ENCODE results near the gene FGF1.

Gene FGF1

GRCh38 chr5:142547445-142548380 lies 138.2 kb downstream of the FGF1 start:
- TF ChIP-seq ZFP3 (CRISPR knock-in tag; IDR thresholded peaks at IDR 0.05): peak; percentile 81; the same call in 1 of the 2 replicates
- TF ChIP-seq RARB (CRISPR knock-in tag; IDR thresholded peaks at IDR 0.05): no peak
- TF ChIP-seq ISL1 (CRISPR knock-in tag; IDR thresholded peaks at IDR 0.05): peak; percentile 94
- no peak for TF ChIP-seq CSRNP3 (CRISPR knock-in tag; IDR thresholded peaks at IDR 0.05)
- TF ChIP-seq ESRRG (CRISPR knock-in tag; IDR thresholded peaks at IDR 0.05): no peak
- TF ChIP-seq, protein P1, sequence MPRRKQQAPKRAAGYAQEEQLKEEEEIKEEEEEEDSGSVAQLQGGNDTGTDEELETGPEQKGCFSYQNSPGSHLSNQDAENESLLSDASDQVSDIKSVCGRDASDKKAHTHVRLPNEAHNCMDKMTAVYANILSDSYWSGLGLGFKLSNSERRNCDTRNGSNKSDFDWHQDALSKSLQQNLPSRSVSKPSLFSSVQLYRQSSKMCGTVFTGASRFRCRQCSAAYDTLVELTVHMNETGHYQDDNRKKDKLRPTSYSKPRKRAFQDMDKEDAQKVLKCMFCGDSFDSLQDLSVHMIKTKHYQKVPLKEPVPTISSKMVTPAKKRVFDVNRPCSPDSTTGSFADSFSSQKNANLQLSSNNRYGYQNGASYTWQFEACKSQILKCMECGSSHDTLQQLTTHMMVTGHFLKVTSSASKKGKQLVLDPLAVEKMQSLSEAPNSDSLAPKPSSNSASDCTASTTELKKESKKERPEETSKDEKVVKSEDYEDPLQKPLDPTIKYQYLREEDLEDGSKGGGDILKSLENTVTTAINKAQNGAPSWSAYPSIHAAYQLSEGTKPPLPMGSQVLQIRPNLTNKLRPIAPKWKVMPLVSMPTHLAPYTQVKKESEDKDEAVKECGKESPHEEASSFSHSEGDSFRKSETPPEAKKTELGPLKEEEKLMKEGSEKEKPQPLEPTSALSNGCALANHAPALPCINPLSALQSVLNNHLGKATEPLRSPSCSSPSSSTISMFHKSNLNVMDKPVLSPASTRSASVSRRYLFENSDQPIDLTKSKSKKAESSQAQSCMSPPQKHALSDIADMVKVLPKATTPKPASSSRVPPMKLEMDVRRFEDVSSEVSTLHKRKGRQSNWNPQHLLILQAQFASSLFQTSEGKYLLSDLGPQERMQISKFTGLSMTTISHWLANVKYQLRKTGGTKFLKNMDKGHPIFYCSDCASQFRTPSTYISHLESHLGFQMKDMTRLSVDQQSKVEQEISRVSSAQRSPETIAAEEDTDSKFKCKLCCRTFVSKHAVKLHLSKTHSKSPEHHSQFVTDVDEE (CRISPR knock-in tag; IDR thresholded peaks at IDR 0.05): no peak
- TF ChIP-seq ARNTL (CRISPR knock-in tag; IDR thresholded peaks at IDR 0.05; ENCODE audit: borderline replicate concordance, low read depth): no peak
- no peak for TF ChIP-seq TOX (CRISPR knock-in tag; IDR thresholded peaks at IDR 0.05; ENCODE audit: borderline replicate concordance)
- TF ChIP-seq ZNF565 (CRISPR knock-in tag; conservative IDR thresholded peaks at IDR 0.05; ENCODE audit: low read depth): no peak
- peak; percentile 94 for TF ChIP-seq ZNF8 (CRISPR knock-in tag; IDR thresholded peaks at IDR 0.05)
- TF ChIP-seq SNAI2 (CRISPR knock-in tag; IDR thresholded peaks at IDR 0.05): 0 out of 2 replicates have a peak, but pooled peaks have one; percentile 17
- no peak for TF ChIP-seq CSDC2 (CRISPR knock-in tag; IDR thresholded peaks at IDR 0.05)
- no peak for TF ChIP-seq OSR1 (CRISPR knock-in tag; IDR thresholded peaks at IDR 0.05)
- 0 out of 2 replicates have a peak, but pooled peaks have one; percentile 71 for TF ChIP-seq GLIS3 (CRISPR knock-in tag; IDR thresholded peaks at IDR 0.05)
- no peak for TF ChIP-seq ZNF70 (CRISPR knock-in tag; IDR thresholded peaks at IDR 0.05)
- TF ChIP-seq ZC3H10 (CRISPR knock-in tag; IDR thresholded peaks at IDR 0.05): no peak
- TF ChIP-seq PPARA (CRISPR knock-in tag; IDR thresholded peaks at IDR 0.05; ENCODE audit: borderline replicate concordance): no peak
- peak; percentile 40 for TF ChIP-seq TCF4 (CRISPR knock-in tag; IDR thresholded peaks at IDR 0.05; ENCODE audit: borderline replicate concordance)
- TF ChIP-seq, protein P2, sequence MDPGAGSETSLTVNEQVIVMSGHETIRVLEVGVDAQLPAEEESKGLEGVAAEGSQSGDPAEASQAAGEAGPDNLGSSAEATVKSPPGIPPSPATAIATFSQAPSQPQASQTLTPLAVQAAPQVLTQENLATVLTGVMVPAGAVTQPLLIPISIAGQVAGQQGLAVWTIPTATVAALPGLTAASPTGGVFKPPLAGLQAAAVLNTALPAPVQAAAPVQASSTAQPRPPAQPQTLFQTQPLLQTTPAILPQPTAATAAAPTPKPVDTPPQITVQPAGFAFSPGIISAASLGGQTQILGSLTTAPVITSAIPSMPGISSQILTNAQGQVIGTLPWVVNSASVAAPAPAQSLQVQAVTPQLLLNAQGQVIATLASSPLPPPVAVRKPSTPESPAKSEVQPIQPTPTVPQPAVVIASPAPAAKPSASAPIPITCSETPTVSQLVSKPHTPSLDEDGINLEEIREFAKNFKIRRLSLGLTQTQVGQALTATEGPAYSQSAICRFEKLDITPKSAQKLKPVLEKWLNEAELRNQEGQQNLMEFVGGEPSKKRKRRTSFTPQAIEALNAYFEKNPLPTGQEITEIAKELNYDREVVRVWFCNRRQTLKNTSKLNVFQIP (CRISPR knock-in tag; IDR thresholded peaks at IDR 0.05; ENCODE audit: borderline replicate concordance, low read depth): no peak
- TF ChIP-seq, protein P3, sequence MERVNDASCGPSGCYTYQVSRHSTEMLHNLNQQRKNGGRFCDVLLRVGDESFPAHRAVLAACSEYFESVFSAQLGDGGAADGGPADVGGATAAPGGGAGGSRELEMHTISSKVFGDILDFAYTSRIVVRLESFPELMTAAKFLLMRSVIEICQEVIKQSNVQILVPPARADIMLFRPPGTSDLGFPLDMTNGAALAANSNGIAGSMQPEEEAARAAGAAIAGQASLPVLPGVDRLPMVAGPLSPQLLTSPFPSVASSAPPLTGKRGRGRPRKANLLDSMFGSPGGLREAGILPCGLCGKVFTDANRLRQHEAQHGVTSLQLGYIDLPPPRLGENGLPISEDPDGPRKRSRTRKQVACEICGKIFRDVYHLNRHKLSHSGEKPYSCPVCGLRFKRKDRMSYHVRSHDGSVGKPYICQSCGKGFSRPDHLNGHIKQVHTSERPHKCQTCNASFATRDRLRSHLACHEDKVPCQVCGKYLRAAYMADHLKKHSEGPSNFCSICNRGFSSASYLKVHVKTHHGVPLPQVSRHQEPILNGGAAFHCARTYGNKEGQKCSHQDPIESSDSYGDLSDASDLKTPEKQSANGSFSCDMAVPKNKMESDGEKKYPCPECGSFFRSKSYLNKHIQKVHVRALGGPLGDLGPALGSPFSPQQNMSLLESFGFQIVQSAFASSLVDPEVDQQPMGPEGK (CRISPR knock-in tag; IDR thresholded peaks at IDR 0.05; ENCODE audit: borderline replicate concordance): peak; percentile 66; the same call in 1 of the 2 replicates
- no peak for TF ChIP-seq ZFP30 (CRISPR knock-in tag; IDR thresholded peaks at IDR 0.05)
- TF ChIP-seq, protein P4, sequence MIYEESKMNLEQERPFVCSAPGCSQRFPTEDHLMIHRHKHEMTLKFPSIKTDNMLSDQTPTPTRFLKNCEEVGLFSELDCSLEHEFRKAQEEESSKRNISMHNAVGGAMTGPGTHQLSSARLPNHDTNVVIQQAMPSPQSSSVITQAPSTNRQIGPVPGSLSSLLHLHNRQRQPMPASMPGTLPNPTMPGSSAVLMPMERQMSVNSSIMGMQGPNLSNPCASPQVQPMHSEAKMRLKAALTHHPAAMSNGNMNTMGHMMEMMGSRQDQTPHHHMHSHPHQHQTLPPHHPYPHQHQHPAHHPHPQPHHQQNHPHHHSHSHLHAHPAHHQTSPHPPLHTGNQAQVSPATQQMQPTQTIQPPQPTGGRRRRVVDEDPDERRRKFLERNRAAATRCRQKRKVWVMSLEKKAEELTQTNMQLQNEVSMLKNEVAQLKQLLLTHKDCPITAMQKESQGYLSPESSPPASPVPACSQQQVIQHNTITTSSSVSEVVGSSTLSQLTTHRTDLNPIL (CRISPR knock-in tag; IDR thresholded peaks at IDR 0.05; ENCODE audit: low read depth): peak; percentile 74; the same call in 1 of the 2 replicates
- ATAC-seq: no peak; the same call in 2 of the 3 replicates
